DMS79 treated with DMSO at 0.1 percent for 48 hours (cell line): ENCODE measurements around the gene MXRA8.
A peak's percentile ranks its signal among the peaks of the same experiment; 100 is the strongest.
"Not testable (repeated sequence)": the region's sequence is repeated elsewhere in the genome, so short reads cannot be mapped to it uniquely, and the experiment has no call there.

Source experiments
- DNase-seq: peaks from one replicate; lab custom pipeline; 2025; lab: John Stamatoyannopoulos, UW

The MXRA8 gene

GRCh38 chr1:1320666-1321448 lies 37.5 kb downstream of the MXRA8 start:
- no peak for DNase-seq

- DNase-seq, result no peak
Measured at GRCh38 chr1:1319646-1319941, 38.8 kb downstream of the MXRA8 start.

- no peak for DNase-seq
Measured at GRCh38 chr1:1318777-1319645, 39.3 kb downstream of the MXRA8 start.

- peak; percentile 86 for DNase-seq
Measured at GRCh38 chr1:1318131-1318652, 40.2 kb downstream of the MXRA8 start.

GRCh38 chr1:1317420-1317819 lies 40.9 kb downstream of the MXRA8 start:
- no peak for DNase-seq

GRCh38 chr1:1316199-1316598 lies 42.2 kb downstream of the MXRA8 start:
- DNase-seq, result not testable (repeated sequence)

GRCh38 chr1:1315435-1315954 lies 42.9 kb downstream of the MXRA8 start:
- DNase-seq, result no peak

- no peak for DNase-seq
Measured at GRCh38 chr1:1314678-1315335, 43.5 kb downstream of the MXRA8 start.

GRCh38 chr1:1314237-1314586 lies 44.1 kb downstream of the MXRA8 start:
- no peak for DNase-seq

- DNase-seq, result no peak
Measured at GRCh38 chr1:1313500-1314236, 44.7 kb downstream of the MXRA8 start.

- DNase-seq, result no peak
Measured at GRCh38 chr1:1312450-1313314, 45.7 kb downstream of the MXRA8 start.

- DNase-seq, result no peak
Measured at GRCh38 chr1:1311107-1312104, 46.9 kb downstream of the MXRA8 start.

GRCh38 chr1:1310476-1311053 lies 47.8 kb downstream of the MXRA8 start:
- no peak for DNase-seq

- no peak for DNase-seq
Measured at GRCh38 chr1:1310109-1310385, 48.3 kb downstream of the MXRA8 start.

GRCh38 chr1:1309251-1310108 lies 48.9 kb downstream of the MXRA8 start:
- no peak for DNase-seq

GRCh38 chr1:1308756-1309250 lies 49.6 kb downstream of the MXRA8 start:
- DNase-seq, result no peak

- DNase-seq, result peak; percentile 74
Measured at GRCh38 chr1:1307923-1308755, 50.2 kb downstream of the MXRA8 start, which contains the start of the genes ACAP3 and PUSL1. Gene ACAP3 (minus strand): TSS chr1:1307930. CDS start chr1:1307815, 115 bp downstream. Gene PUSL1 (plus strand): TSS chr1:1308597. CDS start chr1:1308644, 47 bp downstream.
